NCI-H1930 (cell line): ENCODE data around the gene ZSCAN2.

Experiments
- DNase-seq, 2 experiments: peaks; one replicate each; lab custom pipeline; 2025; lab: John Stamatoyannopoulos, UW

Gene ZSCAN2

DNA sequence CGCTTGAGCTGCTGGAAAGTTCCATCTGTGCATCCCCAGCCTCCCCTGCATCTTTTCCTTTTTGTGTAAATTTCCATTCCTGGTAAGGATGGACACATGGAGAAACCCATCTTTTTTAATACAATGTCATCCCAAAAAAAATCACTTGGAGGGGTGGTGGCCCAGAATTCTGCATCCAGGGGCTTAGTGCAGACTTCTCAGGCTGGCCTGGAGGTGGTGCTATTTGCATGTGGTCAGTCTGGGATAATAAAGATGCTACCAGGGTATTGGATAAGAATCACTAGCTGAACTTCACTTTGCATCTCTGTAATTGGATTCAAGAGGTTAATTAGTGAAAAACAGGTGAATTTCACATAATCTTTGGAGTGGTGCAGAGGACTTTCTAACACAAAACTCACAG lies 1.8 kb upstream of the ZSCAN2 start:
- DNase-seq, result peak in 1 of 2 experiments; percentile 17

DNA sequence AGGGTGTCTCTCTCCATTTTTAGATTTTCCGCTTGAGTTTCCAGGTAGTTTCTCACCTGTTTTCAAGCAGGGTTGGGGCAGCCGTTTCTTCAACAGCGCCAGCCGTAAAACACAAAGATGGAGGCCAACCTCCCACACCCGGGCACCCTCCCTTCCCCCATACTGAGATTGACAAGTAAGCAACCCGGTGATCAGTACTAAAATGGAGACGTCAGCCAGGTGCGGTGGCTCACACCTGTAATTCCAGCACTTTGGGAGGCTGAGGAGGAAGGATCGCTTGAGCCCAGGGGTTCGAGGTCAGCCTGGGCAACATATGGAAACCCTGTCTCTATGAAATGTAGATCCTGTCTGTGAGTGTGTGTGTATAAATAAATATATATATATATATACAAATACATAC lies 903 bp upstream of the ZSCAN2 start:
- no peak for DNase-seq

DNA sequence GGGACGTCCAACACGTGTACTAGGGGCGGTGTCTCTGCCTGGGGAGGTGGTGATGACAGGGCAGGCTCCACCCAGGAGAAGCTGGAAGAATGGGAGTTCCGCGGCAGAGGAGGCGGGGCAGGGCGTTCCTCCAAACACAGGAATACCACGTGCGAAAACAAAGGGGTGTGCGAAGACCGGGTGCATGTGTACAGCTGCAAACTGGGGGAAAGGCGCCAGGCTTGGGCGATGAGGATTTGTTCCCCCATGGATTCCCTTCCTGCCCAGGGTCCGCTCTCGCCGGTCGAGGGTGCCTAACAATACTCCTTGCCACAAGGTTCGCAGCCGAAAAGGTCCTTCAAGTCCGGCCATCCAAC lies 500 bp upstream of the ZSCAN2 start:
- peak; percentile 6 to 46 for DNase-seq

DNA sequence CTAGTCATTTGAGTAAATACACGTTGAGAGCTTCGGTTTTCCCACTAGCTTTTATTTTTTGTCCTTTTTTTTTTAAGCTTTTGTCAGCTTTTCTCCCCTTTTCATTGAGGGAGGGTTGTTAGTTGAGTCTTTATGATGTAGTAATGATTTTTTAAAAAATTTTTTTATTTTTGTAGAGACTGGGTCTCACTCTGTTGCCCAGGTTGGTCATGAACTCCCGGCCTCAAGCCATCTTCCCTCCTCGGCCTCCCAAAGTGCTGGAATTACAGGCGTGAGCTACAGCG lies 688 bp downstream of the ZSCAN2 start:
- DNase-seq, result no peak

DNA sequence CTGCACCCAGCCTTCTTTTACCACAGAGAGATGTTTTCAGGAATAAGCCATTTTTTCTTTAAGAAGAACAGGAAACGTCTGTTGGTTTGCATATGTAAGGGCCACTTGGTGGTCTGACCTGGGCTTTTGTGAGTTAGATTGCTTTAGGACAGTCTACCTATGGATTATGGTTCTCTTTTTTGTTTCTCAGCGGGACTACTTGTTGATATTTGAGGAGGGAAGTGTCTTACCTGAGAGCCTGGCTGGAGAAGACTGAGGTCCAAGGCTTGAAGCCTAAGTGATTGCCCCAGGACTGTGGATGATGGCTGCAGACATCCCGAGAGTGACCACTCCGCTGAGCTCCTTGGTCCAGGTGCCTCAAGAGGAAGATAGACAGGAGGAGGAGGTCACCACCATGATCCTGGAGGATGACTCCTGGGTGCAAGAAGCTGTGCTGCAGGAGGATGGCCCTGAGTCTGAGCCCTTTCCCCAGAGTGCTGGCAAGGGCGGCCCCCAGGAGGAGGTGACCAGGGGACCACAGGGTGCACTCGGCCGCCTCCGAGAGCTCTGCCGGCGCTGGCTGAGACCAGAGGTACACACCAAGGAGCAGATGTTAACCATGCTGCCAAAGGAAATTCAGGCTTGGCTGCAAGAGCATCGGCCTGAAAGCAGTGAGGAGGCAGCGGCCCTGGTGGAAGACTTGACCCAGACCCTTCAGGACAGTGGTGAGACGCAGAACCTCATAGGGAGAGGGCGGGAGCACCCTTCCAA lies 3.0 kb downstream of the ZSCAN2 start:
- no peak for DNase-seq

DNA sequence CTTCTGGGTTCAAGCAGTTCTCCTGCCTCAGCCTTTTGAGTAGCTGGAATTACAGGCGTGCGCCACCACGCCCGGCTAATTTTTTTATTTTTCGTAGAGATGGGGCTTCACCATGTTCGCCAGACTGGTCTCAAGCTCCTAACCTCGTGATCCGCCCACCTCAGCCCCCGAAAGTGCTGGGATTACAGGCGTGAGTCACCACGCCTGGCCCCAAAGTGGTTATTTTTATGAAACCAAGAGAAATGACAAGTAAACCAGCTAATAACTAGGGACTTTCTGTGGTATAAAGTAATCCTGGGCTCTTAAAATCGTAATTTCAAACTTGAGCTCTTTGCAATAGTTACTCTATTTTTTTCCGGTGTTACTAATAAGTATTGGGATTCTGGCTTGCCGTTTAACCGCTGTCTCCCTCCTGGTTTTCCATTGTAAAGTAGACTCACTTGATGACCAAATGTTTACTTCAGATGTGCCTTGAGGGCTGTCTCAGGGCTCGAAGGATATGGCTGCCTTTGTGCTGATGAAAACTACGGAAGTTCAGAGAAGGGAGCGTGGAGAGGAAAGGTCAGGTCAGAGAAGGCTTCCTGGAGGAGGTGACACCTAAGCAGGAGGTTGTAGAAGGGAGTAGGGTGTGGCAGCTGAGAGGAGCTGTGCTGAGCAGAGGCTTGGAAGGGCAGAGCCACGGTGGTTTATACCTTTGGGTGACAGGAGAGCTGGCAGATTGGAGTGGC lies 4.2 kb downstream of the ZSCAN2 start:
- DNase-seq, result no peak

DNA sequence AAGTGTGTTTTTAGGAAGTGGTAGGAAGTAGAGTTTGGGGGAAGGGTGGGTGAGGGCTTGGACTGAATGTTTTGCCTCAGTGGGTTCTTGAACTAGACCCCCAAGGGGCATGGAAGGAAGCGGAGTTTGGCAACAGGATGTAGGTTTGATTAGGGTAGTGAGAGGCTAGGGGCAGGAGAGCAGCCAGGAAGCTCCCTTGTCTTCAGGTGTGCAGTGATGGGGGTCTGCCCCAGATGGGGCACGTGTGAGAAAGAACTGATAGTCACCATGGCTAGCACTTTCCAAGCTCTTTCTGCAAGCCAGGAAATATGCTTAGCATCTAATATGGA lies 4.7 kb downstream of the ZSCAN2 start:
- no peak for DNase-seq

DNA sequence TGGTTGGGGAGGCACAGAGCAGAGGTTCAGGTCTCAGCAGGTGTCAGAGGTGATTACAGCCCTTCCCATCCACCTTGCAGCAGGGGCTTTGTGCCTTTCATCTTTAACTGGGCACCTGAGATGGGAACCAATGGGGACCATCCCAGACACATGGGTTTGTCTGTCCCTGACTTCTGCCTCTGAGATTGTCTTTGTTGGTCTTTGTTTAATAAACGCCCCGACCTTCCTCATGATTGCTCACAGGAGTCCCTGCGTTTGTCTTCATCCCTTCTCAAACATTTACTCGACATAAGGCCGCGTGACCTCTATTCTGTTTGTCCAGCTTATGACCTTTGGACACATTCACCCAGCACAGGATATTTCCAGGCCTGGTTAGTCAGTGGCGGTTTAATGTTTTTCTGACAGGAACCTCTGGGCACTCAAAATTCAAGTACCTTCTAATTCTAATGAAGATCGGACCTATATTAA lies 5.9 kb downstream of the ZSCAN2 start:
- DNase-seq, result no peak

DNA sequence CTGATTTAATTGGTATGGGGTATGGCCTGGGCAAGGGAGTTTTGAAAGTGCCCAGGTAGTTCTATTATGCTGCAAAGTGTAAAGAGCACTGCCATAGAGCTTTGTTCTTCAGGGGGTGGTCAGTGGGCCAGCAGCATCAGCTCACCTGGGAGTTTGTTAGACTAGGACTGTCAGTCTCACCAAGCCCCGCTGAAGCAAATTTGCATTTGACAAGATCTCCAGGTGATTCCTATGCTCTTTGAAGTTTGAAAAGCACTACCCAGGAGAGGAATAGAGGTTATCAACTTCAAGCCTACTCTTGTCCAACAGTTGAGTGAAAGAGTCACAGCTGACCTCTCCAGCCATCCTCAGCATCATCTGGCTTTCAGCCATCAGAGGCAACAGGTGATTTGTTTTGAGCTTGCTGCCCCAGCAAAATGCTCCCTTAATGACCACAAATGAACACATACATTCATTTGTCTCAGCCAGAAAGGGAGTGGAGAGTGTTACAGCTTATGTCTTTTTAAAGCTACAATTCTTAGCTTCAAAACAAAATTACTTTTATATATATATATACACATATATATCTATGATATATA lies 8.0 kb downstream of the ZSCAN2 start:
- DNase-seq, result no peak

DNA sequence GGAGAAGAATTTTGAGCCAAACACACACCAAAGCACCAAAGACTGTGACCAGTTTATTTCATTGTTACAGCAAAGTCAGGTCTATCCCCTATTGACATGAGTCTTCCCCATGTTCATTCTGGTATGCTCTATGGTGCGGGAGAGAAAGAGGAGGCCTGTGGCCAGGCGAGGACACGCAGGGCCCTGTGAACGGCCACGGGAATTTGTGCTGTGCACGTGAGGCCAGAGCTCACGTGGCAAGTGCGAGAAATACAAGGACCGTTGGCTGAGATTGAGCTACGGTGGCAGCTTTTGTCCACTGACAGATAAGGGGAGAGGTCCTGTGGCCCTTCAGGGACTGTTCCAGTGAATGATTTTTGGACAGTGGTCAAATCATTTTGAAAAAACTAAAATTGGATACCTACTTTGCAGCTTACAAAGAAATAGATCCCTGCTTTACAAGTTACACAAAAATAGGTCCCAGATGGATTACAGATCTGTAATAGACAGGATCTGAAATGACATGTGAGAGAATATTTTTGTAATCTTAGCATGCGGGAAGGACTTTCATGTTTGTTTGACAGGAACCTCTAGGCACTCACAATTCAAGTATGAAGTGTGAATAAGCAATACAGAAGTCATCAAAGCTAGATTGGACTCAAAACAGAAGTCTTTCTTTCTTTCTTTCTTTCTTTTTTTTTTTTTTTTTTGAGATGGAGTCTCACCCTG lies 9.2 kb downstream of the ZSCAN2 start:
- no peak for DNase-seq

DNA sequence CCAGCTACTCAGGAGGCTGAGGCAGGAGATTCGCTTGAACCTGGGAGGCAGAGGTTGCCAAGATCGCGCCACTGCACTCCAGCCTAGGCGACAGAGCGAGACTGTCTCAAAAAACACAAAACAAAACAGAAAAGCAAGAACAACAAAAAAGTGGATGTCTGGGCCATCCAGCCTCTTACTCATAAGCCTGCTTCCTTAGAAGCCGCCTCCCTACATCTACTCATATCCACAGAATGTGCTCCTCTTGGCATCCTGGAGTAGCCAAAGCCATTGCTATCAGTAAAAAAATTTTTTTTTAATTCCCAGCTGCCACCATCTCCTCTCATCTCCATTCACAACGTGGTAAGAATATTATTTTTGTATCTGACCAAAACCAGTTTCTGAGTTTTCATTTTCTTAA lies 10.8 kb downstream of the ZSCAN2 start:
- no peak for DNase-seq

DNA sequence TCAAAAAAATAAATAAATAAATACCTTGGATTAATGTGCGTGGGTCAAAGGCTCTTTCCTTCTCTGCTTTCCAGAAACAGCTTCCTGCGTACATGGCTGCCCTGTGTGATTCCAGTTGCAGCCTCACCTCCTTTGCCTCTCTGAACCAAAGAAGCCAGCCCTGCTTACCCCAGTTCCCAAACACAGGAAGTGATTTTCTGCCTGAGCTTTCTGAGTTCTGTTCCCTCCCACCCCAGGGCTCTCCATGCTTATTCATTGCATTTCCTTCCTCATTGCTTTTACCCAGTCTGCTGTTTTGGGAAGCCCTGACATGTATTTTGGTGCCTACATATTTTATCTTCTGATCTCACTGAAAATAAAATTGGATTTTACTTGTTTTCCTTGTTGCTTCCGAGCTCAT lies 15.4 kb downstream of the ZSCAN2 start:
- no peak for DNase-seq

DNA sequence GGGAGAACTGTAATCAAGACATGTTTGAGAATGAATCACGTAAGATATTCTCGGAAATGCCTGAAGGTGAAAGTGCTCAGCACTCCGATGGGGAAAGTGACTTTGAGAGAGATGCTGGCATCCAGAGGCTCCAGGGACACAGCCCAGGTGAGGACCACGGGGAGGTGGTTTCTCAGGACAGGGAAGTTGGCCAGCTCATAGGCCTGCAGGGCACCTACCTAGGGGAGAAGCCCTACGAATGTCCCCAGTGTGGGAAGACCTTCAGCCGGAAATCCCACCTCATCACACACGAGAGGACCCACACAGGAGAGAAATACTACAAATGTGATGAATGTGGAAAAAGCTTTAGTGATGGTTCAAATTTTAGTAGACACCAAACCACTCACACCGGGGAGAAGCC lies 19.8 kb downstream of the ZSCAN2 start:
- no peak for DNase-seq

DNA sequence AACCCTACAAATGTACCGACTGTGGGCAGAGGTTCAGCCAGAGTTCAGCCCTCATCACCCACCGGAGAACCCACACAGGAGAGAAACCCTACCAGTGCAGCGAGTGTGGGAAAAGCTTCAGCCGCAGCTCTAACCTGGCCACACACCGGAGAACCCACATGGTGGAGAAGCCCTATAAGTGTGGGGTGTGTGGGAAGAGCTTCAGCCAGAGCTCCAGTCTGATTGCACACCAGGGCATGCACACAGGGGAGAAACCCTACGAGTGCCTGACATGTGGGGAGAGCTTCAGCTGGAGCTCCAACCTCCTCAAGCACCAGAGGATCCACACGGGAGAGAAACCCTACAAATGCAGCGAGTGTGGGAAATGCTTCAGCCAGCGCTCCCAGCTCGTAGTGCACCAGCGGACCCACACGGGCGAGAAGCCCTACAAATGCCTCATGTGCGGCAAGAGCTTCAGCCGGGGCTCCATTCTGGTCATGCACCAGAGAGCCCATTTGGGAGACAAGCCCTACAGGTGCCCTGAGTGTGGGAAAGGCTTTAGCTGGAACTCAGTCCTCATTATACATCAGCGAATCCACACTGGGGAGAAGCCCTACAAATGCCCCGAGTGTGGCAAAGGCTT lies 20.7 kb downstream of the ZSCAN2 start:
- no peak for DNase-seq

DNA sequence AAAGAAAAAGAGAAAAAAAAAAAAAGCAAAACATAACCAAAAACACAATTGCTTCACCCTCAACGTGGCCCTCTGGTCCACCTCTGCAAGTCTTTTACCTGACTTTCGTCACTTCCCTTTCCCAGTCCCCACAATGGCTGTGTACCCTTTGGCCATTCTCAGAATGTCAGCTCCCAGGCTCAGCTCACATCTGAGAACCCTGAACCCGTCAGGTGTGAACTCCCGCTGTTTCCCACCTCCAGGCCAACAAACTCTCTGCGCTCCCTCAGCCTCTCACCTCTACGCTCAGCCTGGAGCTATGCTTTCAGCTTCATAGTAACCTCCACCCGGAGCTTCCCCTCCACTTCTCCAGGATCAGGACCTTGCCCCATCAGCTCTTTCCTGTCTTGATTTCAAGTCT lies 23.6 kb downstream of the ZSCAN2 start:
- no peak for DNase-seq

DNA sequence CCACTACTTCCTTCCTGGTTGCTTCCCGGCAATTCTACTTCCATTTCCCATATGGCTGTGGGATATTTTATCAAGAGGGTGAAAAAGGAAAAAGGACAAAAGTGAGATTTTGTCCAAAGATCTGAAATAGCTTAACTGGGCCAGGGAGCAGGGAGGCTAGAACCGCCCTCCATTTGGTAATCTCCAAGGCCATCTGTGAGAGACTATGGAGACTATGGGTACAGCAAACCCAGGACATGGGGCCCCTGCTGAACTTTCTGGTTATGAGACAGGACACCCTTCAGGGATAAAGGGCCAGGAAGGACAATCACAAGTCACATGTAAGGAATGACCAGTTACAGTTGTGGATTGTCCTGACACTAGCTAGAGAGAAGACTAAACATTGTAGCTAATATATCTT lies 24.3 kb downstream of the ZSCAN2 start:
- no peak for DNase-seq

DNA sequence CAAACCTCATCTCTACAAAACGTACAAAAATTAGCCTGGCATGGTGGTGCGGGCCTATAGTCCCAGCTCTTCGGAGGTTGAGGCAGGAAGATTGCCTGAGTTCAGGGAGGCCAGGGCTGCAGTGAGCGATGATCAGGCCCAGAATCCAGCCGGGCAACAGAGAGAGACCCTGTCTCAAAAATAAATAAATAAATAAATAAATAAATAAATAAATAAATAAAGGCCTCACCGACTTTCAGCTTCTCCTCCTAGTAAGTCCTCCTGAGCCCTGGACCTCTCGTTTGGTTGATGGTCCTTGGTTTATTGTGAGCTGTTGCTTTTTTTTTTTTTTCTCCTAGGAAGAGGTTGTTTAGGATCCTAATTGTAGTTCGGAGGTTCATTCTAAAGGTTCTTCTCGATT lies 28.2 kb downstream of the ZSCAN2 start:
- DNase-seq, result no peak

DNA sequence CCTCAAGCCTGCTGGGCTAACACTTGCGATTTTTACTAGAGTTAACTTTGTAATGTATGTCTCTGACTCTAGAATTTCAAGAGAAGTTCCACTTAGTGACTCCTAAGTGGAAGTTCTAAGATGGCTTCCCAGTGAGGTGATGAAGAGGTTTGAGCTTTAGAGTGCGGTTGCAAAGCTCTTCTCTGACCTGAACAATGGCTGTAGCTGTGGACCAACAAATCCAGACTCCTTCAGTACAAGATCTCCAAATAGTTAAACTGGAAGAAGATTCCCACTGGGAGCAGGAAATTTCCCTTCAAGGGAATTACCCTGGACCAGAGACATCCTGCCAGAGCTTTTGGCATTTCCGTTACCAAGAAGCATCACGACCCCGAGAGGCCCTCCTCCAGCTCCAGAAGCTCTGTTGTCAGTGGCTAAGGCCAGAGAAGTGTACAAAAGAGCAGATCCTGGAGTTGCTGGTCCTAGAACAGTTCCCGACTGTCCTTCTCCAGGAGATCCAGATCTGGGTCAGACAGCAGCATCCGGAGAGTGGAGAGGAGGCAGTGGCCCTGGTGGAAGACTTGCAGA lies 31.0 kb downstream of the ZSCAN2 start:
- no peak for DNase-seq

DNA sequence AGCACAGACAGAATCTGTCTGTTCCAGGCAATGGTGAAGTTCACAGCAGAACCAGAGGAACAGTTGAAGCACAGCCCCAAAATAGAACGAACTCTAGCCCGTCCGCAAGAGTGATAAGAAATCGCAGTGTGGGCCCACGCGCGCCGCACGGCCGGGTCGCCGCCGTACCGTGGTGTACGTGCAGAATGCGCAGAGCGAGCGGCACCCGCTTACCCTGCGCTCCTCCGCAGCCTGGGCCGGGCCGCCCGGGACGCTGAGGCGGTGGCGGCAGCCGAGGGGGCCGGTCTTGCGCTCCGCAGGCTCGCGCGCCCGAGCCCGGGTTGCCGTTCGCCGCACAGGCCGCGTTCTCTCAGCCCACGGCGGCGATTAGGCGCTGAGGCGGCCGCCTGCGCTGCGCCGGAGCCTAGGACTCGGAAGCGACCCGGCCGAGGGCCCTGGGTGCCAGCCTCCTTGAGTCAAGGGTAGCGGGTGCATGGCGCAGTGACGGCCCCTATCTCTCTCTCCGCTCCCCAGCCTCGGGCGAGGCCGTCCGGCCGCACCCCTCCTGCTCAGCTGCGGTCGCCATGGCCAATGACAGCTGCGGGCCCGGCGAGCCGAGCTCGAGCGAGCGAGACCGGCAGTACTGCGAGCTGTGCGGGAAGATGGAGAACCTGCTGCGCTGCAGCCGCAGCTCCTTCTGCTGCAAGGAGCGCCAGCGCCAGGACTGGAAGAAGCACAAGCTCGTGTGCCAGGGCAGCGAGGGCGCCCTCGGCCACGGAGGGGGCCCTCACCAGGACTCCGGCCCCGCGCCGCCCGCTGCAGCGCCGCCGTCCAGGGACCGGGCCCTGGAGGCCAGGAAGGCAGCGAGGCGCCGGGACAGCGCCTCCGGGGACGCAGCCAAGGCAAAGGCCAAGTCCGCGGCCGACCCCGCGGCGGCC lies 32.8 kb downstream of the ZSCAN2 start:
- no peak for DNase-seq

DNA sequence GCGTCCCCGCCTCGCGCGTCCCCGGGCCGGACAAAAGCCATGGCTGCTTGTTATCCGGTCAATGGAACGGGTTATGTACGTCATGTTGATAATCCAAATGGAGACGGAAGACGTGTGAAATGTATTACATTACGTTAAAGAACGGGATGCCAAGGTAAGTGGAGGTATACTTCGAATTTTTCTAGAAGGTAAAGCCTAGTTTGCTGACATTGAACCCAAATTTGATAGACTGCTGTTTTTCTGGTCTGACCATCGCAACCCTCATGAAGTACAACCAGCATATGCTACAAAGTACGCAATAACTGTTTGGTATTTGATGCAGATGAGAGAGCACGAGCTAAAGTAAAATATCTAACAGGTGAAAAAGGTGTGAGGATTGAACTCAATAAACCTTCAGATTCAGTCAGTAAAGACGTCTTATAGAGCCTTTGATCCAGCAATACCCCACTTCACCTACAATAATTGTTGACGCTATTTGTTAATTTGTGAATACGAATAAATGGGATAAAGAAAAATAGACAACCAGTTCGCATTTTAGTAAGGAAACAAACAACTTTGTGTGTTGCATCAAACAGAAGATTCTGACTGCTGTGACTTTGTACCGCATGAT lies 33.5 kb downstream of the ZSCAN2 start:
- no peak for DNase-seq

DNA sequence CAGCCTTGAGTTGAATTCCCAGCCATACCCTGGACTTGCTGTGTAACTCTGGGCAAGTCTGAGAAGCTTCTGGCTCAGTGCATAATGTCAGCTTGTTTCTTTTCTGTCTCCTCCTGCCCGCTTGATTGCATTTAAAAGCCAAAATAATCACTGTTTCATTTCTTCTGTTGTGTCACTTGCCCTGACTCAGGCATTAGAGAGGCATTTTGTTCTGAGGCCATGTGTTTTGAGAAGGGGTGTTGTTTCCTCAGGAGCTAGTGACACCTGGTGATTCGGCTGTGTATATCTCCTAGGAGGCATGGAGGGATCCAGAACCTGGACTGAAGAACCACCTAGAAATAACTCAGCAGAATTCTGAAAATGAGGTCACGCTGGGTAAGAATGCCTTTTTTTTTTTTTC lies 37.3 kb downstream of the ZSCAN2 start:
- DNase-seq, result no peak
